ENCODE results near the gene TMEM145.

DNA sequence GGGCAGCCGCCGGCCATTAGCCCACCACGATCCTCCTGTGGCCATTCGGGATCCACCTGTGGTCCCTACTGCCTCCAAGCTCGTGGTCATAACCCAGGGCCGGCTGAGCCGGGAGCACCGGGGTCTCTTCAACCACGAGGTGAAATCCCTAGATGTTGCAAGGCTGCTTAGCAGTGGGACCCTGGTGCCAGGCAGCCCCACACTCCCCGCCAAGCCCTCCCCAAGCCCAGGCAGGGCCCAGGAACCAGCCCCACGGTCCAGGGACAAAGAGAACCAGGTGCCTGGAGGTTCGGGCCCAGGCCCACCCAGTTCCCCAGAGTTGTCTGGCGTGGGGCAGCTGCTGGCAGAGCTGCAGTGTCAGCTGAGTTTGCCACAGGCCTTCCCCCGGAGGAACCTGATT lies 3.4 kb upstream of the TMEM145 start:
- TF ChIP-seq CTCF (conservative IDR thresholded peaks at IDR 0.05; ENCODE audit: low read depth, low read length): no peak
- no peak for TF ChIP-seq EZH2 (IDR thresholded peaks at IDR 0.05; ENCODE audit: borderline replicate concordance, low read depth, low read length, poor library complexity, severe bottlenecking)

Data from A673 (cell line).